ENCODE results near the gene CXCR5. TPM values are rescaled to one million over a fixed set of nuclear protein-coding genes. Genes with fewer than 3 reads are reported as not detected.

Gene CXCR5
- total and polyA plus RNA-seq, 2 donors (not counting 1 experiment from before 2014, with no cell fraction given), result 111 to 163 TPM

GRCh38 chr11:118859973-118860372 is 23.7 kb upstream of the CXCR5 start:
- Histone ChIP-seq H3K9ac (ENCODE audit: low read length) (no peak overlapping the region), H3K27me3 (replicated peaks in 1 of 4; ENCODE audit: control extremely low read depth in 1 of 4, control insufficient read depth in 3 of 4, insufficient read depth in 4 of 4, low read length in 3 of 4) (no peaks in the 10 kb centered on the region), H3K4me3 (ENCODE audit: control extremely low read depth in 1 of 5, extremely low read depth in 1 of 5, insufficient read depth in 1 of 5, low read depth in 2 of 5, low read length in 4 of 5) (no peak overlapping the region), H3K79me2 (ENCODE audit: control insufficient read depth, insufficient read depth, low read length) (peaks cover 35% of the 10 kb centered on the region), H3K4me1 (ENCODE audit: control insufficient read depth in 2 of 2, insufficient read depth in 2 of 2, low read length in 2 of 2) (peaks cover 25 to 31% of the 10 kb centered on the region in 2 donors), H2AFZ (ENCODE audit: insufficient read depth, low read depth, low read length, poor library complexity, severe bottlenecking) (no peak overlapping the region), H3K27ac (ENCODE audit: low read length in 2 of 2) (peak overlapping the region in 1 of 2 donors; percentile 24), H4K20me1 (ENCODE audit: control insufficient read depth, insufficient read depth, low read length, poor library complexity, severe bottlenecking) (no peaks in the 10 kb centered on the region), H3K4me2 (replicated peaks; ENCODE audit: low read depth, low read length, poor library complexity, severe bottlenecking) (peak overlapping the region; percentile 15), H3K36me3 (replicated peaks in 1 of 2; ENCODE audit: control extremely low read depth in 1 of 2, control insufficient read depth in 1 of 2, extremely low read depth in 1 of 2, insufficient read depth in 2 of 2, low read length in 1 of 2) (no peaks in the 10 kb centered on the region), H3K9me3 (ENCODE audit: control extremely low read depth in 1 of 3, control insufficient read depth in 2 of 3, insufficient read depth in 1 of 3, low read length in 2 of 3) (no peaks in the 10 kb centered on the region)
- TF ChIP-seq CTCF (IDR thresholded peaks at IDR 0.05) (no peak), EZH2 (IDR thresholded peaks at IDR 0.05; ENCODE audit: borderline replicate concordance, insufficient read depth, low read depth, low read length, poor library complexity, severe bottlenecking) (no peak)
- H3K27ac Mint-ChIP-seq, result no peak overlapping the region
- DNase-seq (no peak), ATAC-seq (ENCODE audit: low read depth) (no peak)
- 40% methylated on average over 1 of the region's 4 CpGs for WGBS (ENCODE audit: insufficient coverage)
- ChIA-PET CTCF (interaction anchor here (1.3 to 1.9 kb wide), 2 partner anchors 8 to 10 kb away, joined by 7 to 8 read pairs; no protein-coding TSS in a partner anchor), POLR2A (interaction anchor here (1.1 kb wide), 1 partner anchor 10 kb away, joined by 3 read pairs; no protein-coding TSS in a partner anchor)
- peaks cover 31% of the 10 kb centered on the region for H3K4me1 Mint-ChIP-seq
- intact Hi-C loops (cut with micrococcal nuclease), result no loop called here
- H3K4me3 Mint-ChIP-seq, result no peak overlapping the region
- H3K27me3 Mint-ChIP-seq, result no peaks in the 10 kb centered on the region
- no peaks in the 10 kb centered on the region for H3K9me3 Mint-ChIP-seq (ENCODE audit: insufficient read depth)

DNA sequence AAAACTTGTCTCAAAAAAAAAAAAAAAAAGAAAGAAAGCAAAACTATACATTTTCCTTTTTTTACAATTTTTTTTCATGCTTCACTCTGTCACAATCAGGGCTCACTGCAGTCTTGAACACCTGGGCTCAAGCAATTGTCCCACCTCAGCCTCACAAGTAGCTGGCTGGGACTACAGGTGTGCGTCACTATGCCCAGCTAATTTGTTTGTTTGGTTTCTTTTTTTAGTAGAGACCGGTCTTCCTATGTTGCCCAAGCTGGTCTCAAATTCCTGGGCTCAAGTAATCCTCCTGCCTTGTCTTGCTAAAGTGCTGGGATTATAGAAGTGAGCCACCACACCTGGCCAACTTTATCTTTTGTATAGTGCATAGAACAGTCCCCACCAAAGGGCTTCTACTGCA is 15.0 kb upstream of the CXCR5 start:
- H3K27ac Mint-ChIP-seq, result peak overlapping the region; percentile 82
- H3K36me3 ChIP-seq (replicated peaks in 1 of 2; ENCODE audit: control extremely low read depth in 1 of 2, control insufficient read depth in 1 of 2, extremely low read depth in 1 of 2, insufficient read depth in 2 of 2, low read length in 1 of 2), result no peaks in the 10 kb centered on the region
- H2AFZ ChIP-seq (ENCODE audit: insufficient read depth, low read depth, low read length, poor library complexity, severe bottlenecking), result no peak overlapping the region
- WGBS (ENCODE audit: insufficient coverage), result 0% methylated on average over 2 of the region's 2 CpGs
- H3K27ac ChIP-seq (ENCODE audit: low read length in 2 of 2), result peak overlapping the region; percentile 78 to 99
- H3K9me3 ChIP-seq (ENCODE audit: control extremely low read depth in 1 of 3, control insufficient read depth in 2 of 3, insufficient read depth in 1 of 3, low read length in 2 of 3), result no peaks in the 10 kb centered on the region
- H3K9me3 Mint-ChIP-seq (ENCODE audit: insufficient read depth), result no peaks in the 10 kb centered on the region
- no peaks in the 10 kb centered on the region for H4K20me1 ChIP-seq (ENCODE audit: control insufficient read depth, insufficient read depth, low read length, poor library complexity, severe bottlenecking)
- POLR2A ChIA-PET, result interaction anchor here (0.6 to 5.8 kb wide), 7 partner anchors 12 to 577 kb away, joined by 3 to 97 read pairs (median 5); partner anchors contain the start of genes CXCR5 and DDX6
- peaks cover 45% of the 10 kb centered on the region for H3K4me1 Mint-ChIP-seq
- H3K4me3 ChIP-seq (ENCODE audit: control extremely low read depth in 1 of 5, extremely low read depth in 1 of 5, insufficient read depth in 1 of 5, low read depth in 2 of 5, low read length in 4 of 5), result no peak overlapping the region
- no peaks in the 10 kb centered on the region for H3K27me3 ChIP-seq (replicated peaks in 1 of 4; ENCODE audit: control extremely low read depth in 1 of 4, control insufficient read depth in 3 of 4, insufficient read depth in 4 of 4, low read length in 3 of 4)
- no peak overlapping the region for H3K9ac ChIP-seq (ENCODE audit: low read length)
- H3K27me3 Mint-ChIP-seq, result no peaks in the 10 kb centered on the region
- DNase-seq, result peak; percentile 74
- H3K4me2 ChIP-seq (replicated peaks; ENCODE audit: low read depth, low read length, poor library complexity, severe bottlenecking), result peak overlapping the region; percentile 38
- peak overlapping the region; percentile 47 for H3K4me3 Mint-ChIP-seq
- H3K79me2 ChIP-seq (ENCODE audit: control insufficient read depth, insufficient read depth, low read length), result peaks cover 29% of the 10 kb centered on the region
- intact Hi-C loops (cut with micrococcal nuclease), result no loop called here
- TF ChIP-seq CTCF (IDR thresholded peaks at IDR 0.05), result no peak
- no peak for TF ChIP-seq EZH2 (IDR thresholded peaks at IDR 0.05; ENCODE audit: borderline replicate concordance, insufficient read depth, low read depth, low read length, poor library complexity, severe bottlenecking)
- CTCF ChIA-PET, result interaction anchor here (1.1 to 8.2 kb wide), 10 partner anchors 9 to 78 kb away, joined by 3 to 109 read pairs (median 6); partner anchors contain the start of genes CXCR5 and DDX6
- peaks cover 44 to 56% of the 10 kb centered on the region in 2 donors for H3K4me1 ChIP-seq (ENCODE audit: control insufficient read depth in 2 of 2, insufficient read depth in 2 of 2, low read length in 2 of 2)
- no peak for ATAC-seq (ENCODE audit: low read depth)
